Panc1 (cell line): ENCODE results near the gene CNTNAP4.

ENCODE experiments used
- POLR2AphosphoS5 ChIP-seq: IDR thresholded peaks from 2 replicates; pipeline ENCODE4 v1.6.1; 2012; ENCODE audit warnings: mild to moderate bottlenecking, low read depth, low read length, moderate library complexity
- TCF7L2 ChIP-seq: IDR thresholded peaks from 2 replicates; pipeline ENCODE4 v1.6.1; 2011; ENCODE audit warnings: mild to moderate bottlenecking, low read depth, low read length, inconsistent platforms
- TF ChIP-seq, protein P1 (sequence below): fragments of 450-650 bp; IDR thresholded peaks from 2 replicates; pipeline ENCODE4 v1.5.1; 2017; ENCODE audit warnings: mild to moderate bottlenecking
- TF ChIP-seq, protein P2 (sequence below), 2 experiments: IDR thresholded peaks; 2 replicates each; pipeline ENCODE4 v1.6.1; 2011 to 2012; ENCODE audit warnings: low read depth in 2 of 2, control low read depth in 1 of 2, low read length in 1 of 2, mild to moderate bottlenecking in 1 of 2, moderate library complexity in 1 of 2; ENCODE audit not compliant: insufficient read depth in 1 of 2

DNA sequence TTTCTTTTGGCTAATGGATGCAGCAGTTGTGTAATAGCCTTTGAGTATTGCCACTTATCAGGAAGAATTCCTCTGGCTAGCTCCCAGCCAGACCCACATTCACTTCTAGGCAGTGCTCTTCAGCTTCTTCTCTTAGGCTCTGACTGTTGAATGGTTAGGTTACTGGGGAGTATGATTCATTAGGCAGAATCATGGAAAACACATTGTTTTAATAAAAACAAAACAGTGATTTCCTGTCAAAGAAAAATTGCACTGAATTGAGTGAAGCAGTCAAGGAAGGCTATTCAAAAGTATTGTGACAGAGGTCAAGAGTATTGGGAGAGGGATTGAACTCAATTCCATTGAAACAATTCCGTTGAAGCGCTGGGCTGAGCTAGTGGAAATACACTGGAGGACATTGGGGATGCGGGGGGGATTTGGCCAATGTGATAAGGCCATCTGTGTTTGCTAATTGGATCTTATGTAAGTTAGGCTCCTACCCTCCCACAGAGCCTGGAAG is 68.0 kb downstream of the CNTNAP4 start:
- TF ChIP-seq, protein P1, sequence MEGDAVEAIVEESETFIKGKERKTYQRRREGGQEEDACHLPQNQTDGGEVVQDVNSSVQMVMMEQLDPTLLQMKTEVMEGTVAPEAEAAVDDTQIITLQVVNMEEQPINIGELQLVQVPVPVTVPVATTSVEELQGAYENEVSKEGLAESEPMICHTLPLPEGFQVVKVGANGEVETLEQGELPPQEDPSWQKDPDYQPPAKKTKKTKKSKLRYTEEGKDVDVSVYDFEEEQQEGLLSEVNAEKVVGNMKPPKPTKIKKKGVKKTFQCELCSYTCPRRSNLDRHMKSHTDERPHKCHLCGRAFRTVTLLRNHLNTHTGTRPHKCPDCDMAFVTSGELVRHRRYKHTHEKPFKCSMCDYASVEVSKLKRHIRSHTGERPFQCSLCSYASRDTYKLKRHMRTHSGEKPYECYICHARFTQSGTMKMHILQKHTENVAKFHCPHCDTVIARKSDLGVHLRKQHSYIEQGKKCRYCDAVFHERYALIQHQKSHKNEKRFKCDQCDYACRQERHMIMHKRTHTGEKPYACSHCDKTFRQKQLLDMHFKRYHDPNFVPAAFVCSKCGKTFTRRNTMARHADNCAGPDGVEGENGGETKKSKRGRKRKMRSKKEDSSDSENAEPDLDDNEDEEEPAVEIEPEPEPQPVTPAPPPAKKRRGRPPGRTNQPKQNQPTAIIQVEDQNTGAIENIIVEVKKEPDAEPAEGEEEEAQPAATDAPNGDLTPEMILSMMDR: no peak
- no peak for TF ChIP-seq POLR2AphosphoS5
- TF ChIP-seq, protein P2, sequence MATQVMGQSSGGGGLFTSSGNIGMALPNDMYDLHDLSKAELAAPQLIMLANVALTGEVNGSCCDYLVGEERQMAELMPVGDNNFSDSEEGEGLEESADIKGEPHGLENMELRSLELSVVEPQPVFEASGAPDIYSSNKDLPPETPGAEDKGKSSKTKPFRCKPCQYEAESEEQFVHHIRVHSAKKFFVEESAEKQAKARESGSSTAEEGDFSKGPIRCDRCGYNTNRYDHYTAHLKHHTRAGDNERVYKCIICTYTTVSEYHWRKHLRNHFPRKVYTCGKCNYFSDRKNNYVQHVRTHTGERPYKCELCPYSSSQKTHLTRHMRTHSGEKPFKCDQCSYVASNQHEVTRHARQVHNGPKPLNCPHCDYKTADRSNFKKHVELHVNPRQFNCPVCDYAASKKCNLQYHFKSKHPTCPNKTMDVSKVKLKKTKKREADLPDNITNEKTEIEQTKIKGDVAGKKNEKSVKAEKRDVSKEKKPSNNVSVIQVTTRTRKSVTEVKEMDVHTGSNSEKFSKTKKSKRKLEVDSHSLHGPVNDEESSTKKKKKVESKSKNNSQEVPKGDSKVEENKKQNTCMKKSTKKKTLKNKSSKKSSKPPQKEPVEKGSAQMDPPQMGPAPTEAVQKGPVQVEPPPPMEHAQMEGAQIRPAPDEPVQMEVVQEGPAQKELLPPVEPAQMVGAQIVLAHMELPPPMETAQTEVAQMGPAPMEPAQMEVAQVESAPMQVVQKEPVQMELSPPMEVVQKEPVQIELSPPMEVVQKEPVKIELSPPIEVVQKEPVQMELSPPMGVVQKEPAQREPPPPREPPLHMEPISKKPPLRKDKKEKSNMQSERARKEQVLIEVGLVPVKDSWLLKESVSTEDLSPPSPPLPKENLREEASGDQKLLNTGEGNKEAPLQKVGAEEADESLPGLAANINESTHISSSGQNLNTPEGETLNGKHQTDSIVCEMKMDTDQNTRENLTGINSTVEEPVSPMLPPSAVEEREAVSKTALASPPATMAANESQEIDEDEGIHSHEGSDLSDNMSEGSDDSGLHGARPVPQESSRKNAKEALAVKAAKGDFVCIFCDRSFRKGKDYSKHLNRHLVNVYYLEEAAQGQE (IDR thresholded peaks at IDR 0.05; ENCODE audit: insufficient read depth in 1 of 2, low read depth in 2 of 2, low read length in 1 of 2): no peak
- no peak for TF ChIP-seq TCF7L2
